HG03045 (cell line): Measurements from ENCODE around the gene BTBD9.

ENCODE experiments used
- ATAC-seq: cut with Tn5 transposase; IDR thresholded peaks from one replicate; pipeline ENCODE4 v1.9.1; 2021; ENCODE audit warnings: mild to moderate bottlenecking, moderate library complexity; ENCODE audit not compliant: unreplicated experiment

Gene BTBD9

GRCh38 chr6:38566295-38567030 is 73.3 kb downstream of the BTBD9 start:
- no peak for ATAC-seq

- ATAC-seq = no peak
Measured at GRCh38 chr6:38564301-38564700, 75.4 kb downstream of the BTBD9 start.

DNA sequence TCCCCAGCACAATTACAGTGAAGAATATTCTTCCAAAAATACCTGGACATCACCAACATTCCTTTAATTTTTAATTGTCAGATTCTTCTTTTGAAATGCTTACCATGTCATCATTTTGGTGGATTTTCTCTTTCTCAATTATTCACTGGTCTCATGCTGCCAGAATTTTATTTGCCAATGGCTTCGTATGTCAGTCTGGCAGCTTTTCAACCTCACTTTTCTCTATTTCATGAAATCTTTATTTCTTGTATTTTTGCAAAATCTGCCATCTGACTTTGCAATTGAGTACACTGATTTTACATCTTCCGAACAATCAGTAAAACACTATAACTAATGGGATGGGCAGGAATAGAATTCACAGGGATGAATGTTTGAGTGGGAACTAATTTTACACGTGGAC is 84.1 kb downstream of the BTBD9 start:
- ATAC-seq = no peak

DNA sequence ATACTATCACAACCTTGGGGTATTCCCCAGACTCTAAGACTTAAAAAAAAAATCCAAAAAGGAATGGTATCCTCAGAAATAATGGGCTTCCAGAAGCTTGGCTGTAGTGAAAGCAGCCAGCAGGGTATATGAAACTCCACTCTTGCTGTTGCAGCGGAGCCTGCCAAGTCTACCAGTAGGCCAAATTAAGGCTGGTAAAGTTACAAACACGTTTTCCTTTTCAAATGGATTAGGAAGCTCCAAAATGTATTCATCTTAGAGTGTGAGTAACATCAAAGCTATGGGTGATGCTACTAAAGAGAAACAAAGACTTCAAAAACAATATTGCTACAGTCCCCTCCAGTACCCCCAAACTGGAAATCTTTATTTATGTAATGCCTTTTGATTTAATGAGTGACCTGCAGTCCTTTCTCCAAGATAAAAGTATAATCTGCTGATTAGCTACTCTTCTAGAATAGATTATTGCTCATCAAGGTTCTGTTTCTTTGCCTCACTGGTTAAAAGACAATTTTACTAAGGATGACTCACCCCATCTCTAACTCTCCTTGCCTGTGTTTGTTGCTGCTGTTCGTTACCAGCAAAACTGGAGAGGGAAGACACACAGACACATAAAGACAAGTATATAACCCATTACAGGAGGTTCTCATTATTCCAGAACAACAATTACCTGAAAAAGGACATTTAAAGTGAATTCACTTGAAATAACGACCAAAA is 84.9 kb downstream of the BTBD9 start:
- ATAC-seq = no peak

DNA sequence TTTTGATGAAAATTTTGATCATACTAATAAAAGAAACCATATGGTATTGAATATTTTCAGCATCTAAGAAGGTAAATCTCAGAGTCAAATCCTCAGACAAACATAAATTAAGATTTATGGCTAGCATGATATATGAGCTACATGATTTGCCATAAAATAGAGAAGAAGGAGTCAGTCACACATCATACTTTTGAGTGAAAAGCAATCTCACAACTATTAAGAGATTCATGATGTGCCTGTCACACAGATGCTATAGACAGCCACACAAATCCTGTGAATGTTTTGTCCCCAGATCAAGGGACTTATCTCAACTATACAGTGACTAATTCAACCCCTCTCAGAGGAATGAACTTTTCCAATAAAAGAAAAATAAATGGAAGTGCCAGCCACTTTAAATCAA is 85.7 kb downstream of the BTBD9 start:
- ATAC-seq = no peak

GRCh38 chr6:38552121-38552520 is 87.6 kb downstream of the BTBD9 start:
- ATAC-seq = no peak

DNA sequence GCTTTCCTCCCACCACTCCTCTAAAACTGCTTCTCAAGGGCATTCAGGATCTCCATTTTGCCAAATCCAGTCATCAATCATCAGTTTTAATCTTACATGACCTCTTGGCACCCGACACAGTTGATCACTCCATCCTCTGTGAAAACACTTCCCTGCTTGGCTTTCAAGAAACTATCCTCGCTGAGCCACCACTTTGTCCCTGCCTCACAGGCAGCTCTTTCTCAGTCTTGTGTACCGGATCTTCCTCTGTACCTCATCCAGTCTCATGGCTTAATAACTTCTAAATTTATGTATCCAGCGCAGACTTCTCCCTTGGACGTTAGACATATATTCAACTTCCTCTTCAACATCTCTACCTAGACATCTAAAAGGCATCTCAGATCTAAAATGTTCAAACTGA is 89.9 kb downstream of the BTBD9 start:
- ATAC-seq = no peak

DNA sequence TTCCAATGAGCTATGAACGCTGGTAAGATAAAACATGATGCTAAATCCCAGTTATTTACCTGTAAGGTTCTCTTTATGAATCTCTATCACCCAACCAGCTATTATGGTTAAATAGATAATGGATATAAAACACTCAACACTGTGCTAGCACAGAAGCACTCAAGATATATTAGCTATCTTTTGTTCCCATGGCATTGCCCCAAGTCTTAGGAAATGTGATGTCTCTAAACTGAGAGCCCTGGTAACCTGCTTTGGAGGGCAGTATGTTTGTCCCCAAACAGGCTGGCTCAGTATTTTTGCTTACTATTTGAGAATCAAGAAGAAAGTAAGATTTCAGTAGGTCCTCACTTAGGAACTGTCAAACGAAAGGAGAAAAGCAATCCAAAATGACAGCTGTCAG is 90.5 kb downstream of the BTBD9 start:
- no peak for ATAC-seq

GRCh38 chr6:38543022-38543421 is 96.7 kb downstream of the BTBD9 start:
- no peak for ATAC-seq

GRCh38 chr6:38542031-38542430 is 97.7 kb downstream of the BTBD9 start:
- no peak for ATAC-seq

GRCh38 chr6:38533064-38533463 is 106.7 kb downstream of the BTBD9 start:
- no peak for ATAC-seq

GRCh38 chr6:38531134-38531533 is 108.6 kb downstream of the BTBD9 start:
- no peak for ATAC-seq

DNA sequence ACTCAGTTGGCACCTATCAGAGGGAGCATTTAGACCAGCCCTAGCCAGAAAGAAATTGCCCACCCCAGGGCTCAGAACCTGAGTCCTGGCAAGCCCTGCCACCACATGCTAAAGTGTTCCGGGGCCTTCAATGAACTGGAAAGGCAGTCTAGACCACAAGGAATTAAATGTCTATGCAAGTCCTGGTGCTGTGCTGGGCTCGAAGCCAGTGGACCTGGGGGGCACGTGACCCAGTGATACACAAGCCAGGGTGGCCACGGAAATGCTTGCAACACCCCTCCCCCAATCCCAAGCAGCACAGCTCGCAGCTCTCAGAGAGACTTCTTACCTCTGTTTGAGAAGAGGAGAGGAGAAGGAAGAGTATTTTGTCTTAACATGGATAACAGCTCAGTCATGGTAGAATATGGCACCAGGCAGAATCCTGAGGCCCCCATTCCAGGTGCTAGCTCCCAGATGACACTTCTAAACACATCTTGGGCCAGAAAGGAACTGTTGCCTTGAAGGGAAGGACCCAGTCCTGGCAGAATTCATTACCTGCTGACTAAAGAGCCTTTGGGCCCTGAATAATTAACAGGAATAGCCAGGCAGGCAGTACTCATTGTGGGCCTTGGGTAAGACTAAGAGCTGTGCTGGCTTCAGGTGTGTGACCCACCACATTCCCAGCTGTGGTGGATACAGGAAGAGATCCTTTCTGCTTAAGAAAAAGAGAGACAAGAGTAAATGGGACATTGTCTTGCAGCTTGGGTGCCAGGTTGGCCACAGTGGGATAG is 111.3 kb downstream of the BTBD9 start:
- ATAC-seq = no peak

GRCh38 chr6:38527371-38527770 is 112.4 kb downstream of the BTBD9 start:
- no peak for ATAC-seq

- no peak for ATAC-seq
Measured at GRCh38 chr6:38525888-38526287, 113.8 kb downstream of the BTBD9 start.

DNA sequence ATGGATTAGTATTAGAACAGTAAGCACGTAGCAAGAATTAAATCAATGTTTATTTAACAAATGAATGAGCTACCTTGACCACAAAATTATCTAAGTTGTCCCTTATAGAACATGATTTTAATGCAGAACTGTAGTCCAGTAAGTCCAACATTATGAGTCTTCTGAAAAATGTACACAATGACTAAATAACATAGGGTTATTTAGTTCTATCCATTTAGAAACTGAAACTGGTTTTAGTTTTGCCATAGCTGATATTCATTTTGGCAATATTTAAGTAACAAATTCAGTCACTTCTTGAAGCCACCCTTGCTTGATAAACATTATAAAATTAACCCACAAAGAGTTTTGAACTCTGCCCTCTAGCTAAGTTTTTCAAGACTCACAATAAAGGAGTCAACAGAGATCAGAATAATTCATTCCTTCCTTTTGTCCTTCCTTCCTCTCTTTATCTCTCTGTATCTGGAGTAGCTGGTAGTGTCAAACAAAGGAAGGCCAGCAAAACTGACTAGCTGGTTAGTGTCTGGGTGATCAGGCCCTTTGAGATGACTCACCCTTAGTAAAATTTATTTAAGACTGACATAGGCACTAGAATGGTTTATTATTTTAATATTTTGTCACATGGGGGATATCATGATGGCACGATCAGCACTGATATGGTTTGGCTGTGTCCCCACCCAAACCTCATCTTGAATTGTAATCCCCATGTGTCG is 115.1 kb downstream of the BTBD9 start:
- no peak for ATAC-seq

DNA sequence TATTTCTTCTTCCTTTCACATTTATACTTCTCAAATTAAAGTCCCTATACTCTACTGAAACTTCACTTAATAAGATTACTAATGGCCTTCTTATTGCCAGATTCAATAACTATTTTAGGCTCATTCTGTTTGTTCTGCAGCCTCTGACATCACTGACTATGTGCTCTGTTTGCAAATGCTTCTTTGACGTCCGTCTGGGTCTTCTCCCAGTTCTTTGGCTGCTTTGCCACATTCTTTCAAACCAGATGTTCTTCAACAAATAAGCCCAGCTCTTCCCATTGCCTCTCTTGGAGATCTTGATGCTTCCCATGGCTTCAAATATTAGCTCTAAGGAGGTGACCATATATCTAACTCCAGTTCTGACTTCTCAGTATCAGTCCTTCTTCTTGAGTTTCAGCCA is 117.4 kb downstream of the BTBD9 start:
- ATAC-seq = no peak

DNA sequence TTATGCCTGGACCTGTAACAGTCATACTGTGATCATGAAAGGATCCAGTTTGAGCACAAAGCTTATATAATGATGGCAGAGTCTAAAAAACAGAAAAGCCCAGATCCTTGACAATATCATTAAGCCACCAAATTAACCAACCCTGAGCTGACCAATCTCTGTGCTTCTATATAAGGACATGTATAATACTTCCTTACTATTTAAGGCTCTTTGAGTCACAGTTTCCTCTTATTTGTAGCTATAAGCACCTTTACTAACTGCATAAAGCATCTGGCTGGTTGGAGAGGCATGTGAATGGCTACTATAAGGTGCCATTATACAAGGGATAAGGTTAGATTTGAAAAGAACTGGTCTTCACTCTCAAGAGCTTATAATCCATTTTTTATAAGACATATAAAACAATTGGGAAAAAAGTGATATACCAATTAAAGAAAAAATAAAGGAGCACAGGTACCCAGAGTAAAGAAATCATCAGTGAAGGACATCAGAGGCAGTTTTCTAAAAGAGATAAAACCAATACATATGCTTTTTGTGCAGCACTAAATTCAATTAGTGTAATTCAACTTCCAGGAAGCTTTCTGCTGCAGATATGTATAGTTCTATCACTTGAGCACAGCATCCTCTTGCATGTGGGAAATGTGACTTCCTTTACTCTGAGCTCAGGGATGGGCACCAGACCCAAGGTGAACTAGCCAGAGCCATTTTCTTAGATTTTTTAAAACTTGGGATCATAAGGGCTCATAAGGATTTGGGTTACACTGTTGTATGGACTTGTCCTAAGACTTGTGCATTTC is 121.0 kb downstream of the BTBD9 start:
- no peak for ATAC-seq

DNA sequence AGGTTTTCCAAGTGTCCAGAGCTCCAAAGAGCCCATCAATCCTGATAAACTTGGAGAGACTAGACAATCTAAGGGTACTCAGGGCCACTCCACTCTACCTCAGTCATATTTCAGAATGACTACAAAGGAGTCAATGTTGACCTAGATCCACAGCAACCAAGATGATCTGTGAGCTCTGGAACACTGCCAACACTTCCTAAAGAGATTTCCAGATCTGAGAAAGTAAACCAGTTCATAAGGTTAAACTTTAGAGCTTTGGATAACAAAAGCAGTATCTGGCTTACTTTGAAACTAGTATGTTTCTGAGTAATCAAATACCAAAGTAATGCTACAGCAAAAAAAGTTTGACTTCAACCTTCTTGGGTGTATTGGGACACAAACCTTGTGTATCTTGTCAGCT is 122.7 kb downstream of the BTBD9 start:
- no peak for ATAC-seq

DNA sequence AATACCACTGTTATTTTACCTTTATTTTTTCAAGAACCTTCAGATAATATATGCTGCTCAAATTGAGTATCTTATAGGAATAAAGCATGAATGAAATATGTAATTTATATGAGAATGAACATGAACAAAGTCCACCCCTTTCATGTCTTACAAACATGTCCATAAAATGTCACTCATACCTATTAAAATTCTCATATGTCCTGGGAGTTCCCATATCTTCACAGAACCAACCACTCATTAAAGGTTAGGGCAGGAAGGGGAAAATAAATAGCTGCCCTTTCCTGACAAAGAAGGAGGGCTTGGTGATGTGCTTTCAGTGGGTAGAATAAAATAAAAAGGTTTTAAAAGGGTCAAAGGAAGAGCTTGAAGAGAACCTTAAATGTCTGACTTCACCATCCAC is 125.3 kb downstream of the BTBD9 start:
- no peak for ATAC-seq
